Measurements from ENCODE around the gene SLC35F1.
"Not testable (repeated sequence)": the region's sequence is repeated elsewhere in the genome, so short reads cannot be mapped to it uniquely, and the experiment has no call there.

Gene SLC35F1

DNA sequence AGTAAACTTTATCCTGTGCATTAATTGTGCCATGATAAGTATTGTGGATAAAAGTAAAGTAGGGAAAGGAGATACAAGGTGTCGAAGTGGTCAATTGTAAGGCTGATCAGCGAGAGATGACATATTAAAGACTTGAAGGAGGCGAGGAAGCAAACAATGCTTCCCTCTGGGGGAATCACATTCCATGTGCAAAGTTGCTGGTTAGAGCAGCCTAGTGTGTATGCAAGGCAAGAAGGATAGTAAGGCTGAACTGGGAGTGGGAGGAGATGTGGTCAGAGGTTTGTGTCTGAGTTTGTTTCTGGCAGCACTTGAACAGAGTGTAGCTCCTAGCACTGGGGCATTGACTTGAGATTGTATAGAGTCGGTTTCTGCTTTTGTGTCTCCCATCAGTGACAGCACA is 122.9 kb downstream of the SLC35F1 start:
- Histone ChIP-seq H3K9me3 (ENCODE audit: insufficient read depth, low read length) (no peaks in the 10 kb centered on the region), H3K27me3 (ENCODE audit: insufficient read depth, insufficient read length) (no peaks in the 10 kb centered on the region), H3K4me3 (ENCODE audit: insufficient read length, low read depth) (no peak overlapping the region), H3K36me3 (ENCODE audit: insufficient read depth, insufficient read length, low read length) (no peaks in the 10 kb centered on the region), H3K9ac (ENCODE audit: insufficient read length, low read depth) (no peak overlapping the region), H3K4me1 (ENCODE audit: insufficient read depth, insufficient read length) (no peaks in the 10 kb centered on the region)
- TF ChIP-seq YY1 (IDR thresholded peaks at IDR 0.05; ENCODE audit: insufficient read depth, insufficient read length), result no peak
- TF ChIP-seq SUZ12 (IDR thresholded peaks at IDR 0.05; ENCODE audit: extremely low read depth, insufficient read depth, insufficient read length), result no peak
- no peak for TF ChIP-seq ZNF274 (IDR thresholded peaks at IDR 0.05; ENCODE audit: low read depth, low read length)
- DNase-seq (ENCODE audit: low read depth, low spot score), result no peak

DNA sequence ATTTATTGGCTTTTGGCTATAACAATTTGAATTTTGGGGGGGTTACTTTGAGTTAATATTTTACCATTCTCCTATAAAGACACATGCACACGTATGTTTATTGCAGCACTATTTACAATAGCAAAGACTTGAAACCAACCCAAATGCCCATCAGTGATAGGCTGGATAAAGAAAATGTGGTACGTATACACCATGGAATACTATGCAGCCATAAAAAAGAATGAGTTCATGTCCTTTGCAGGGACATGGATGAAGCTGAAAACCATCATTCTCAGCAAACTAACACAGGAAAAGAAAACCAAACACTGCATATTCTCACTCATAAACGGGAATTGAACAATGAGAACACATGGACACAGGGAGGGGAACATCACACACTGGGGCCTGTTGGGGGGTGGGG is 130.4 kb downstream of the SLC35F1 start:
- H3K9me3 ChIP-seq (ENCODE audit: insufficient read depth, low read length); H3K4me3 ChIP-seq (ENCODE audit: insufficient read length, low read depth); H3K27me3 ChIP-seq (ENCODE audit: insufficient read depth, insufficient read length); DNase-seq (ENCODE audit: low read depth, low spot score); H3K9ac ChIP-seq (ENCODE audit: insufficient read length, low read depth); H3K36me3 ChIP-seq (ENCODE audit: insufficient read depth, insufficient read length, low read length); H3K4me1 ChIP-seq (ENCODE audit: insufficient read depth, insufficient read length): not testable (repeated sequence)

GRCh38 chr6:118042855-118043254 is 135.8 kb downstream of the SLC35F1 start:
- Histone ChIP-seq H3K27me3 (ENCODE audit: insufficient read depth, insufficient read length) (no peaks in the 10 kb centered on the region), H3K4me3 (ENCODE audit: insufficient read length, low read depth) (no peak overlapping the region), H3K36me3 (ENCODE audit: insufficient read depth, insufficient read length, low read length) (no peaks in the 10 kb centered on the region), H3K4me1 (ENCODE audit: insufficient read depth, insufficient read length) (no peaks in the 10 kb centered on the region), H3K9me3 (ENCODE audit: insufficient read depth, low read length) (no peaks in the 10 kb centered on the region), H3K9ac (ENCODE audit: insufficient read length, low read depth) (no peak overlapping the region)
- no peak for TF ChIP-seq YY1 (IDR thresholded peaks at IDR 0.05; ENCODE audit: insufficient read depth, insufficient read length)
- TF ChIP-seq ZNF274 (IDR thresholded peaks at IDR 0.05; ENCODE audit: low read depth, low read length), result no peak
- TF ChIP-seq SUZ12 (IDR thresholded peaks at IDR 0.05; ENCODE audit: extremely low read depth, insufficient read depth, insufficient read length), result no peak
- DNase-seq (ENCODE audit: low read depth, low spot score), result no peak

DNA sequence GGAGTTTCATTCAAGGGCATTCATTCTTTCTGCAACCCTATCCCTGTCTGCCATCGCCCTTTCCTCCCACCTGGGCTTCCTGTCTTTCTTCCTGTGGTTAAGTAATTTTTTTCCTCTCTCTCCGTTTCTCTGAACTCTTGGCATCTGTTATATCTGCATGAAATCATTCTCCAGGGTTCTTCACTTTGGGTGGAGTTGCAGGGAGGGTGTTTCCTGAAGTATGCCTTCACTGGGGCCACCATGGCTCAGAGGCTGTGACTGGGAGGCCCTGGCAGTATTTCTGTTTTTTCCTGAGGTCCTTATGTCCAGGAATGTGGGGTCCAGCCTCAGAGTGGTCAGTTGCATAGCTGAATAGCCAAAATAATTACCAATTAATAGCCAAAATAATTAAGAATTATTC is 137.2 kb downstream of the SLC35F1 start:
- Histone ChIP-seq H3K9me3 (ENCODE audit: insufficient read depth, low read length) (no peaks in the 10 kb centered on the region), H3K36me3 (ENCODE audit: insufficient read depth, insufficient read length, low read length) (no peaks in the 10 kb centered on the region), H3K9ac (ENCODE audit: insufficient read length, low read depth) (no peak overlapping the region), H3K4me1 (ENCODE audit: insufficient read depth, insufficient read length) (no peaks in the 10 kb centered on the region), H3K4me3 (ENCODE audit: insufficient read length, low read depth) (no peak overlapping the region), H3K27me3 (ENCODE audit: insufficient read depth, insufficient read length) (no peaks in the 10 kb centered on the region)
- TF ChIP-seq ZNF274 (IDR thresholded peaks at IDR 0.05; ENCODE audit: low read depth, low read length), result no peak
- no peak for TF ChIP-seq YY1 (IDR thresholded peaks at IDR 0.05; ENCODE audit: insufficient read depth, insufficient read length)
- DNase-seq (ENCODE audit: low read depth, low spot score), result no peak

DNA sequence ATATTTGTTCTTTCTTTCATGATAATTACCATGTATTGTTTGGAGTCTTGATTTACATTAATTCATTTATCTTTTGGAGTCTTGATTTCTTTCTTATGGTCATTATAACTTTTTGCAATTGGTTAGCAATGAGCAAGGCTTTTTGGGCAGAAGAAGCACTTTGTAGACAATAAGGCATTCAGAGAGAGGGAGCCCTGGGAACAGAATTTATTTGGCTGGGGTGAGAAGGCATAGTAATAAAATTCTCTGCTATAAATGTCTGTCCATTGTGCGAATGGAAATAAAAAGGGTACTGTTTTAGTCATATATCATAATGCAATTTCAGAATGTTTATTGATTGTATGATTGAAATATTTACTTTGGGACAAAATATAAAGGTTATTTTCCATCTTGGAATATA is 147.0 kb downstream of the SLC35F1 start:
- no peaks in the 10 kb centered on the region for H3K27me3 ChIP-seq (ENCODE audit: insufficient read depth, insufficient read length)
- no peaks in the 10 kb centered on the region for H3K9me3 ChIP-seq (ENCODE audit: insufficient read depth, low read length)
- no peaks in the 10 kb centered on the region for H3K4me1 ChIP-seq (ENCODE audit: insufficient read depth, insufficient read length)
- H3K9ac ChIP-seq (ENCODE audit: insufficient read length, low read depth), result no peak overlapping the region
- DNase-seq (ENCODE audit: low read depth, low spot score), result no peak
- H3K4me3 ChIP-seq (ENCODE audit: insufficient read length, low read depth), result no peak overlapping the region
- H3K36me3 ChIP-seq (ENCODE audit: insufficient read depth, insufficient read length, low read length), result no peaks in the 10 kb centered on the region
- TF ChIP-seq SUZ12 (IDR thresholded peaks at IDR 0.05; ENCODE audit: extremely low read depth, insufficient read depth, insufficient read length), result no peak
- TF ChIP-seq ZNF274 (IDR thresholded peaks at IDR 0.05; ENCODE audit: low read depth, low read length), result no peak
- no peak for TF ChIP-seq YY1 (IDR thresholded peaks at IDR 0.05; ENCODE audit: insufficient read depth, insufficient read length)

- H3K36me3 ChIP-seq (ENCODE audit: insufficient read depth, insufficient read length, low read length), result no peaks in the 10 kb centered on the region
- no peak overlapping the region for H3K4me3 ChIP-seq (ENCODE audit: insufficient read length, low read depth)
- no peak for TF ChIP-seq SUZ12 (IDR thresholded peaks at IDR 0.05; ENCODE audit: extremely low read depth, insufficient read depth, insufficient read length)
- TF ChIP-seq YY1 (IDR thresholded peaks at IDR 0.05; ENCODE audit: insufficient read depth, insufficient read length), result no peak
- TF ChIP-seq ZNF274 (IDR thresholded peaks at IDR 0.05; ENCODE audit: low read depth, low read length), result no peak
- no peak for DNase-seq (ENCODE audit: low read depth, low spot score)
- no peaks in the 10 kb centered on the region for H3K27me3 ChIP-seq (ENCODE audit: insufficient read depth, insufficient read length)
- no peaks in the 10 kb centered on the region for H3K4me1 ChIP-seq (ENCODE audit: insufficient read depth, insufficient read length)
- 0 out of 2 replicates have a peak, but pooled peaks cover 6% of the 10 kb centered on the region for H3K9me3 ChIP-seq (ENCODE audit: insufficient read depth, low read length)
- H3K9ac ChIP-seq (ENCODE audit: insufficient read length, low read depth), result no peak overlapping the region
Measured at GRCh38 chr6:118061666-118062065, 154.6 kb downstream of the SLC35F1 start.

GRCh38 chr6:118080547-118080946 is 173.5 kb downstream of the SLC35F1 start:
- Histone ChIP-seq H3K27me3 (ENCODE audit: insufficient read depth, insufficient read length) (no peaks in the 10 kb centered on the region), H3K9ac (ENCODE audit: insufficient read length, low read depth) (no peak overlapping the region), H3K9me3 (ENCODE audit: insufficient read depth, low read length) (no peaks in the 10 kb centered on the region), H3K4me1 (ENCODE audit: insufficient read depth, insufficient read length) (no peaks in the 10 kb centered on the region), H3K4me3 (ENCODE audit: insufficient read length, low read depth) (no peak overlapping the region), H3K36me3 (ENCODE audit: insufficient read depth, insufficient read length, low read length) (no peaks in the 10 kb centered on the region)
- no peak for DNase-seq (ENCODE audit: low read depth, low spot score)
- TF ChIP-seq YY1 (IDR thresholded peaks at IDR 0.05; ENCODE audit: insufficient read depth, insufficient read length), result no peak
- no peak for TF ChIP-seq SUZ12 (IDR thresholded peaks at IDR 0.05; ENCODE audit: extremely low read depth, insufficient read depth, insufficient read length)
- TF ChIP-seq ZNF274 (IDR thresholded peaks at IDR 0.05; ENCODE audit: low read depth, low read length), result no peak

DNA sequence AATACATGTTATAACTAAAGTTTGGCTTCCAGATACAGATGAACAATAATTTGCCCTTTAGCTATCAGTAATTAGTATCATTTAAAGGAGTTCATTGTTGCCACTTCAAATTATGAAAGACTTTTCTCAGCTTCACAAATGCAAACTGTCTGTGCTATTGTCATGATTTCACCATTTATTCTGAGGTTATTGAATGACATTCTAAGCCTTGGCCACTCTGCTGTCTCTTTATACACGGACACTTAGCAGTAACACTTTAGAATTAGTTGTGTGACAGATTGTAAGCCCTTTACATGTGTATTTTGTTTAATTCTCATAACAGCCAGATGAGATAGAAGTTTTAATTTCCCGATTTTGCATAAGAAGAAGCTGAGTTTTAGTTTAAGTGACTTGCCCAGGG is 176.6 kb downstream of the SLC35F1 start:
- Histone ChIP-seq H3K27me3 (ENCODE audit: insufficient read depth, insufficient read length) (no peaks in the 10 kb centered on the region), H3K9ac (ENCODE audit: insufficient read length, low read depth) (no peak overlapping the region), H3K9me3 (ENCODE audit: insufficient read depth, low read length) (no peaks in the 10 kb centered on the region), H3K36me3 (ENCODE audit: insufficient read depth, insufficient read length, low read length) (no peaks in the 10 kb centered on the region), H3K4me1 (ENCODE audit: insufficient read depth, insufficient read length) (no peaks in the 10 kb centered on the region), H3K4me3 (ENCODE audit: insufficient read length, low read depth) (no peak overlapping the region)
- TF ChIP-seq YY1 (IDR thresholded peaks at IDR 0.05; ENCODE audit: insufficient read depth, insufficient read length) (no peak), SUZ12 (IDR thresholded peaks at IDR 0.05; ENCODE audit: extremely low read depth, insufficient read depth, insufficient read length) (no peak), ZNF274 (IDR thresholded peaks at IDR 0.05; ENCODE audit: low read depth, low read length) (no peak)
- no peak for DNase-seq (ENCODE audit: low read depth, low spot score)
